ENCODE results near the gene RNF222.
"Not testable (repeated sequence)": the region's sequence is repeated elsewhere in the genome, so short reads cannot be mapped to it uniquely, and the experiment has no call there.

The RNF222 gene

DNA sequence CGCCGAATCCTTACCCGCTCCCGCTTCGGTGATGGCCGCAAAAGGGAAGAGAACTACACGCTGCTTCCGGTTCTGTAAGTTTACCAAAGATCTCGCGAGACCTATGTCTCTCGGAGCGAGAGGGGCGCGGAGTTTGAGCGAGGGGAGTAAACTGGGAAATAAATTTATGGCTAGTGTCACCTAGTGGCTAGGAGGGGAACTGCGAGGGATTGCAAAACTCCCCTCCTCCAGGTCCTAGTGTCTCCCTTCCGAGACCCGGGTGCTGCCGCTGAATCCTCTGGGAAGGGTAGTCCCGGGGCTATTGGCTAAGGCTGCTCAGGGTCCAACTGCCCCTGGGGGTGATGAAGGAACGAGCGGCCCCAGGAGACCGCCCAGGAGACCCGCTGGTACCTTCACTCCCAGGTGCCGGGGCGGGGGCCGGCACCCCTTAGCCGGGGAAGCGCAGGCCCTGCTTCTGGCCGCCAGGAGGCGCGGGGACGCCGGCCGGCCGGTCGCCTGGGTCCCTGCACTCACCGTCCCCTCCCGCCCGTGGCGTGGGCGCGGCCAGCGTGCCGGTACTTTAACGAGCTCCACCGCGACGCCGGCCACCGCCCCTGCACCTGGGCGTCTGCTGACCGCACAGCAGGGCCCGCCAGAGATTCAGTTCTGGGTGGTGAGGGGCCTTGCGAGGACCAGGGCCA is 14.3 kb downstream of the RNF222 start, which contains the start of gene RPL26:
Gene RPL26, minus strand, starts transcription at position 51 of the 680 bp plus-strand sequence. CDS start 883 bp downstream, outside the sequence.
- in situ Hi-C loops (cut with HindIII; ENCODE audit: low sequenced_read_pairs), result no loop called here

DNA sequence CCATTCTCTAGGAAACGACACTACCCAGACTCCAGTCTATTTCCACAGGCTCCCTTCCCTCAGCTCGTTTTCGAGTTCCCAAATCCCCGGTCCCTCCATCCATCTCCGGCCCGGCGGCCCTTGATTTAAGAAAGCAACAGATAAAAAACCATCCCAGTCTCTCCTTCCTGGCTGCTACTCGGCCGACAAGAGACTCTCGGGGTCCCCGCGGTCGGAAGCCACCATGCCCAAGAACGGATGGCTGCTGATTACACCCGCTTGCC is 14.8 kb downstream of the RNF222 start:
- in situ Hi-C loops (cut with HindIII; ENCODE audit: low sequenced_read_pairs), result no loop called here

DNA sequence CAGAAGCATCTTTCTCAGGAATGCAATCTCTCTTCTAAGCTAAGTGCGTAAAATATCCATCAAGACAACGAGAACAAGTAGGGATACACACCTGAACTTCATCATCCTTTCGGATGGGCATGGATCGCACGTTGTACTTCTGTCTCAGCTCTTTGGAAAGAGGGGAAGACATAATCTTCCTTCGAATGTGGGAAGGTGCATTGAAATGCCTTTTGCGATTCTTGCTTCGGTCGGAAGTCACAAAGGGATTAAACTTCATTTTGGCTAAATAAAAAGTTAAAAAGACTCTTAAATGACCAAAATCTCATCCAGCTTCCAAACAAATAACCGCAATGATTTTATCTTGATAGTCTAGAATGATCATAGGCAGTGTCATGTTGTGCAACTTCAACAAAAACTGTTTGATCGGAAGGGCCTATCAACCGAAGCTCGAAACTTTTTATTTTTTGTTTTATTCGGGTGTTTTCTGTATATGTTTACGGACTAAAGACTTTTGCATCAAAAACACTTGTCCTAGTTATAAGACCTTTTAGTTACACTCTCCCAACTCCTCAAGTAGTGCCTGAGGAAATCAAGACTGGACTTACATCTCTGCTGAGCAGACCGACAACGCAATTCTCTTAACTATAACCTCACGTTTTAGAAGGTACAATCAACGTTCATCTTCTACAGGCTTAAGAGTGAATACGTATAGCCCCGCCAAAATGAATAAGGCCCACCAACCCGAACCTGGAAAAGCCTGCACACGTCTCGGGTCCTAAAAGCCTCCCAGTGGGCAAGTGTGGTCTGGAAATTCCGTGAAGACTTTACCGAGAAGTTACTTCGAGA is 15.4 kb downstream of the RNF222 start:
- in situ Hi-C loops (cut with HindIII; ENCODE audit: low sequenced_read_pairs), result no loop called here

DNA sequence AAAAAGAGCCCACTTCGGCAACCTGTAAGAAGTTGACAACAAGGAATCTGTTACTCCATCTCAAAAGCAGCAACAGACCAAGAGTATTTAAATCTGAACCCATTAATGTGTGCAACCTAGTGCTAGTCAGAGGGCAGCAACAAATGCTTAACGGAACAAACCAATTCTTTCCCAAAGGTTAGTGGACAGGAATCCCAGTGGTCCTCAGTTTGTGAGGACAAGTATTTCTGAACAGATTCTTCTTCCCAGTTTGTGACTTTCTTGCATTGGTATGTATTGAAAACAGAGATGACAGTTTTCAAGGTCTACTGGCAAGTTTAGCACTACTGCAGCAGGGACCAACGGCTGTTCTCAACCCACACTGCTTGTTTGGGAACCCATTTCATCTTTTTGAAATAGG is 17.6 kb downstream of the RNF222 start:
- in situ Hi-C loops (cut with HindIII; ENCODE audit: low sequenced_read_pairs), result no loop called here

DNA sequence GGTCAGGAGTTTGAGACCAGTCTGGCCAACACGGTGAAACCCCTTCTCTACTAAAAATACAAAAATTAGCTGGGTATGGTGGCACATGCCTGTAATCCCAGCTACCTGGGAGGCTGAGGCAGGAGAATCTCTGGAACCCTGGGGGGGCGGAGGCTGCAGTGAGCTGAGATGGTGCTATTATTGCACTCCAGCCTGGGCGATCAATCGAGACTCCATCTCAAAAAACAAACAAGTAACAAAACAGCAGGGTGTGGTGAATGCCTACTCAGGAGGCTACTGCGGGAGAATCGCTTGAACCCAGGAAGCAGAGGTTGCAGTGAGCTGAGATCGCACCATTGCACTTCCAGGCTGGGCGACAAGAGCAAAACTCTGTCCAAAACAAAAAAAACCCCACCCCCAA is 19.5 kb downstream of the RNF222 start:
- in situ Hi-C loops (cut with HindIII; ENCODE audit: low sequenced_read_pairs), result loop anchor here (5.0 kb wide), 1 partner anchor 76 kb away; no protein-coding TSS in a partner anchor

DNA sequence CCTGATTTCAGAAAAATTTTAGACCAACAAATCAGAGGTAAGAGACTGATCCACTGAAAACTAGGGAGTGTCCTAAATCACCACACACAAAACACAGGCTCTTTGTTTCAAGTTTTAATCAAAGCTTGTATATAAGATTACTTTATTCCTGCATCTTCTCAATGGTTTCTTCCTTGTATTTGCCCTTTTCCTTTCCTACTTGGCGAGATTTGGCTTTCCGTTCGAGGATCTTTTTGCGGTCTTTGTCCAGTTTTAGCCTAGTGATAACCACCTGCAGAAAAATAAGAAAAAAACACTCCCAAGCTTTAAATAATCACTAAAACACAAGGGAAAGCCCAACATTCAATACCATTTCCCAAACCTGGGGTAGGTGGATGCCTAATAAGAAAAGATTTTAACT is 20.2 kb downstream of the RNF222 start:
- in situ Hi-C loops (cut with HindIII; ENCODE audit: low sequenced_read_pairs), result loop anchor here (5.0 kb wide), 1 partner anchor 75 kb away; no protein-coding TSS in a partner anchor

DNA sequence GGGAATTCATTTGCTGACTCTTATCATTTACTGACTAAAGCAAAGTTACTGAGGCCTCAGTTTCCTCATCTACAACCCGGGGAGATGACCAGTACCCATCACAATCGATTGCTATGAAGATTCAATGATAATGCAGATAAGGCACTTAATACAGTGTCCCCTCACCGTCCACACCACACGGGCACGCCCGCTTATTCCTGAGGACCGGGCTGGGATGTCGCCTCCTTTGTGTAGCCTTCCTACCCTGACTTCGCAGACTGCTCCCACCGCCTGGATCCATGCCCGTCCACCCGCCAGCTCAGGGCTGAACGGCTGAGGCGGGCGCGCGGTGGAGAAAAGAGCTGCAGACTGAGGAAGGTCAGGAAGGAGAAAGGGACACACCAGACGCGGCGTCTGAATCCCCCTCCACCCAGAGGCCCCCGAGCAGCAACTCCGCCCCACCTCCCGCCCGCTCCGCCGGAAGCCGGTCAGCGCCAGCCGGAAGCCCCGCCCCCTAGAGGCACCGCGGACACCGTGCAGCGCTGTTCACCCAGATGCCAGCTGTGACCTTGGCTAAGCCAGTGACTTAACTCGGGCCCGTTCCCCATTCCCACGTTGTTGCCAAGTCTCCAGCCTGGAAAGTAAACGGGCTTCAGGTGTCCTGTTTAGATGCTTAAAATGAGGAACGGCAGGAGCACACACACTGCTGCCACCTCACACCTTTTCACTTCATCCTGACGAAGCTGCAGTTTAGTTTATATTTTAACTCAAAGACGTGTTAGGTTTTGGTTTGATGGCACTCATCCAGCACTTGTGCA is 21.2 kb downstream of the RNF222 start, which contains the start of gene KRABD2:
Gene KRABD2, minus strand, starts transcription at position 434 of the 797 bp plus-strand sequence.
- in situ Hi-C loops (cut with HindIII; ENCODE audit: low sequenced_read_pairs), result loop anchor here (5.0 kb wide), 1 partner anchor 74 kb away; no protein-coding TSS in a partner anchor

DNA sequence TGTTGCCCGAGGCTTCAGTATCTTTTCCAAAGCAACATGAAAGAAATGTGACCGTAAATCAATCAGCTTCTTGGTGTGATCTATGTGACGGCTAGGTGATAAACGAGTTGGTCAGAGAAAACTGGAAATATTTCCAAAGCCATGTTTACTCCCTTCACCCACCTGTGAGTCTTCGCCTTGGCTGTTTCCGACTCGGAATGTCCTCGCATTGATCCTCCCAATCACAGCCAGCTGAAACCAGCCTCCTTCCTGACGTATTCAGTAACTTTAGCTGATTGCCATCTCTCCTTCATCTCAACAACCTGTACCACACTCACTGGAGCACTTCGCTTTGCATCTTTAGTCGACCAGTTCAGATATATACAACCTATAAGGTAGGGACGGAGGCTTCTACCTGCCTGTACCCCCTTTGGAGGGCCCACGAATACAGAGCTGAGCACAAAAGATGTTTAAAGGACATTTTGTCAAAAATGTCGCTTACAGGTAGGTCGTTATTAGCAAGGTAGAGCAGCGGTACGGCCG is 21.8 kb downstream of the RNF222 start:
- in situ Hi-C loops (cut with HindIII; ENCODE audit: low sequenced_read_pairs), result loop anchor here (5.0 kb wide), 1 partner anchor 73 kb away; no protein-coding TSS in a partner anchor

DNA sequence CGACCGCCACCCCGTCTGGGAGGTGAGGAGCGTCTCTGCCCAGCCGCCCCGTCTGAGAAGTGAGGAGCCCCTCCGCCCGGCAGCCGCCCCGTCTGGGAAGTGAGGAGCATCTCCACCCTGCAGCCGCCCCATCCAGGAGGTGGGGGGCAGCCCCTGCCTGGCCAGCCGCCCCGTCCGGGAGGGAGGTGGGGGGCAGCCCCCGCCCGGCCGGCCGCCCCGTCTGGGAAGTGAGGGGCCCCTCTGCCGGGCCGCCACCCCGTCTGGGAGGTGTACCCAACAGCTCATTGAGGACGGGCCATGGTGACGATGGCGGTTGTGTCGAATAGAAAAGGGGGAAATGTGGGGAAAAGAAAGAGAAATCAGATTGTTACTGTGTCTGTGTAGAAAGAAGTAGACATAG is 23.8 kb downstream of the RNF222 start:
- in situ Hi-C loops (cut with HindIII; ENCODE audit: low sequenced_read_pairs), result not testable (repeated sequence)

DNA sequence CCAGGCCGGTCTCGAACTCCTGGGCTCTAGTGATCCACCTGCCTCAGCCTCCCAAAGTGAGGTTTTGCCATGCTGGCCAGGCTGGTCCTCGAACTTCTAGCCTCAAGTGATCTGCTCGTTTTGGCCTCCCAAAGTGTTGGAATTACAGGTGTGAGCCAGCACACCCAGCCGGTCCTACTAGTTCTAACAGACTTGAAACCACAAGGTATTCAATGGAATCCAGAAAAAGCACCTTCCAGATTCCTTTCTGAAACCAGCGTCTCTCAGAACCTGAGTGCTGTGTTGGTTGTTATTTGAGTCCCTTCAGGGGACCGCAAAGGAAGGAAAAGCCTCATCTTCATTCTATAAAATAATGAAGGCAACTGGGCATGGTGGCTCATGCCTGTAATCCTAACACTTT is 25.2 kb downstream of the RNF222 start:
- in situ Hi-C loops (cut with HindIII; ENCODE audit: low sequenced_read_pairs), result no loop called here

DNA sequence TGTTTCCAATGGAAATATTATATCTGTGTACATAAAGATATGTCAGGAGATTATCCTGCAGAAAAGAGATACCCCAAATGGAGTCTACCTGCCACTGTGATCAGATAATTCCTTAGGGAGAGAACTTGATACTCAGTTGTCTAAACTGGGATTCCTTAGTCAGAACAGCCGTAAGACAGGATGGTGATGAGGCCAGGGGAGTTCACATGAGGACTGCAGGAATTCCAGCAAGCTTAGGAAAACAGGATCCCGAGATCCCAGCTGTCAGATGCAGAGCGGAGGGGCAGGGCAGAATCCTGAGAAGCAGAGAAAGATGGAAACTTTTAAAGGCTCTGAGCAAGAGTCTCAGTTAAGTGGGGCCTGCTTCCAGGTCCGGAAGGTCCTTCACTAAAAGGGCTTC is 25.8 kb downstream of the RNF222 start:
- in situ Hi-C loops (cut with HindIII; ENCODE audit: low sequenced_read_pairs), result no loop called here

DNA sequence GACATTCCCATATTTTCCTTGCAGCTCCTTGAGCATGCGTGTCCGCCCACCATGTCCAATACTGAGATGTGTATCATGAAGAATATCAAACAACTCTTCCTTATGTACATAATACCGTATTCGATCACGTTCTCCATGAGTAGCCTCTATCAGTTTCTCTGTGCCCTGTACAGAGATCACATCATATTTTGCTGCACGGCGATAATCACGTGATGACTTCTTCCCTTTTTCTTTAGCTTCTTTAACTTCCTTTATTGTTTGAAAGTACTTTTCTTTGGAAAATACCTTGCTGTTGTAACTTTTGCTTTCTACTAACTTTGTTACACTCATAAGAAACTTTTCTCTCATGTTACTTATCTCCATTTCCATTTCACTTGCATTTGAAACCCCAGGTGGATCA is 27.7 kb downstream of the RNF222 start:
- in situ Hi-C loops (cut with HindIII; ENCODE audit: low sequenced_read_pairs), result no loop called here

DNA sequence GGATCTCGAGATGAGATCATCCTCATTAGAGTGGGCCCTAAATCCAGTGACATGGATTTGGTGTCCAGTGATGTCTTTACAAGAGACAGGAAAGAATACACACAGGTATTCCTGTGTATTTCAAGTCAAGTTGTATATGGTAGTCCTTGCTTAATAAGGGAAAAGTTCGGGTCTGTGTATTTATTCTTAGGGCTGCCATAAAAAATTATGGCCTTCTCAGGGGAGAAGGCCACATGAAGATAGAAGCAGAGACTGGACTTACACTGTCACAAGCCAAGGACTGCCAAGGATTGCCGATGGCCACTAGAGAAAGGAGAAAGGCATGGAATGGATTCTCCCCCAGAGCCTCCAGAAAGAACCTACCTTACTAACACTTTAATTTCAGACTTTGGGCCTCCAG is 29.4 kb downstream of the RNF222 start:
- in situ Hi-C loops (cut with HindIII; ENCODE audit: low sequenced_read_pairs), result no loop called here

DNA sequence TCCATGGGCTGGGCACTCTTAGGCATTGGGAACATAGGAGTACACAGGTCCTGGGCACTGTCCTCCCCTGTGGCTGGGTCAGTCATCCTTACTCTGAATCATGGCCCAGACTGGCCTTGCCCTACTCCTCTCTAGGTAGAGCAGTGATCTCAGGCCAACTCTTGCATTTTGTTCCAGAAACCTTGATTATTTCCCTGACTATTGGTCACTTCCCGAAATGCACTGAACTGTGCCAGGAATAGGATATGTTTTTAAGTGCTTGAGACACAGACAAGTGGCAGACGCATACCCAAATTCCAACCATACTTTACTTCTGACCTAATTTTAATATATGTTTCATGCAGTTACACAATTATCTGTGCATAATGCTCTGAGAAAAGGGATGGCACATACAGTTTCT is 31.4 kb downstream of the RNF222 start:
- in situ Hi-C loops (cut with HindIII; ENCODE audit: low sequenced_read_pairs), result no loop called here

DNA sequence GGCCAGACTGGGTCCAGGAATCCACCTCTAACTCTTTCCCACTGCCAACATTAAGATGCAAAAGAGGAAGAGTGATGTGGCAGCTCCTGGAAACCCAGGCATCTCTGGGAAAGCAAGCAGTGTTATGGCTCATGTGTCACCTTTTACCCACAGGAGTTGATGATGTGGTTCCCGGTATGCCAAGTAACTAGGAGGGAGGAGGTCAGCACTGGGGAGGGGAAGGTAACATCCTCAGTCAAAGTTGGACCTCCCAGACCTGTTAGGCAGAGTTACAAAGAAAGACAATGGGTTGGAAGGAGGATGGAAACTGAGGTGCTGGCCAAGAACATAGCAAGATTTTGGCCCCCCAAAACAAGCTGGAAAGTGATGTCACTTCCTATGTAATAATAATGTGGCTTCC is 32.5 kb downstream of the RNF222 start:
- in situ Hi-C loops (cut with HindIII; ENCODE audit: low sequenced_read_pairs), result no loop called here

DNA sequence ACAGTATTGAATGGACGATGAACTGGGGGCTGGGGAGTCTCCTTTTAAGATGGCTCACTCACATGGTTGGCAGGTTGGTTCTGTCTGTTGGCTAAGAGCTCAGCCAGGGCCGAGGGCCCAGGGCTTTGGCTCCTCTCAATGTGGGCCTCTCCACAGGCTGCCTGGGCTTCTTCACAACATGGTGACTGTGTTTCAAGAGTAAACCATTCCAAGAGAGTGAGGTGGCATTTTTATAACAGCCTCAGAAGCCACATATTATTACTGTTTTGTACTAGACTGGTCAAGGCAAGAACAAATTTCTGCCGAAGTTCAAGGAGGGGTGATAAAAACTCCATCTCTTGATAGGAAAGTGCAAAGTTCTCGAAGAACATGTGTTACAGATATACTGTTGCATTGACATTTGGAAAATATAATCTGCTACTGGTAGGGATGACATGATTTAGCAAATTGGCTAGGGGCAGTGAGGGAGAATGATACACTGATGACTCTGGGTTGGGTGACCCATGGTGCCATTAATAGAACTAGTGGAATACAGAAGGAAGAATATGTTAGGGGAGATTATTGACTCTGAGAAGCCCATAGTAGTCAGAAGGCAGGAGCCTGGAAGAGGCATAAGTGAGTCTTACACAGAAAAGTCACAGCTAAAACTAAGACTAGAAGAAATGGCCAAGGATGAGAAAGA is 34.8 kb downstream of the RNF222 start:
- in situ Hi-C loops (cut with HindIII; ENCODE audit: low sequenced_read_pairs), result no loop called here

DNA sequence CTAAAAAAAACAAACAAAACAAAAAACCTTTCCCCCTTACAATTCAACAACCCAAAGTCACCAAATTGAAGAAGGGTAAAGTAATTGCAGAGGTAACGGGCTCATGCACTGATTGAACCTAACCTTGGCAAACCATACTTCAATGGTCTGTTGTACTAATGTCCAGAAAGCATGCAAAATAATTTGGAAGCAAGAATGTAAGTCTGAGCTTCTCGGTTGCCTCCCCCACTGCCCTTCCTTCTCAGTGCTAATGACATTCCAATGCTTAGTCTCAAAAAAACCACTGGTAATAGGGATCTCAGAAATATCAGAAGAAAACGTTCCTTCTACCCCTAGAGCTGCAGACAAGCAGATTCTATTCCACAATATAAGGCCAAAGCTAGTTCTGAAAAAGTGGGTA is 36.9 kb downstream of the RNF222 start:
- in situ Hi-C loops (cut with HindIII; ENCODE audit: low sequenced_read_pairs), result no loop called here

DNA sequence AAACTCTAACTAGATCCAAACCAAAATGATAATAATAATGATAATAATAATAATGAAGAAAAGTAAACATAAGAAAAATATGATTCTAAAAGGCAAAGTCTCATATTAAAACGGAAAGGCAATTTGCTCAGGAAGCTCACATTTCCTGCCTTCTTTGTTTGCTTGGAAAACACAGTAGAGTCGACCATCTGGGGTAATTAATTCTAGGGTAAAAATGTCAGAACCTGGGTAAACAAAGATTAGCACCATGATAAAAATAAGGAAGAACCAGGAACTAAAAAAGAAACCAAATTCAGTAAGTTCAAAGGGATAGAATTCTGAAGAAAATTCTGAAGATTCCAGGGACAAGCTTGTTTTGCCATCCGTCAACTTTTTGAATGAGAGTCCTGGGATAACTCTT is 37.4 kb downstream of the RNF222 start:
- in situ Hi-C loops (cut with HindIII; ENCODE audit: low sequenced_read_pairs), result no loop called here

DNA sequence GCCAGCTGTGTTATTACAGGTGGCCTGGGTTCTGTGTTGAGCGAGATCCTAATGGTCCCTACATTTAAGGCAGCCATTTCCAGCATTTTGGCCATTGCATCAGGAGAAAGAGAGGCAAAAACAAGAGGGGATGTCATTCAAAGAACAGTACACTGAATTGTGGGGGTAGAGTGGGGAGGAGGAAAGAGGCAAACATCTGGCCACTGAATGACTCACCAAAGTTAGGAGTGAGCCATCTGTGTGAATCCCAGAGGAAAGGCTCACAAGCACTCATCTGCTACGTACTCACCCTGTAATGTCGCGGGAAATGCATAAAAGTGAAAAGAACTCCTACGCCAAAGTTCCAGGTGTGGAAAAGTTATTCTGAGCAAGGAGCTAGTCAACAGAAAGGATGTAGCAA is 37.9 kb downstream of the RNF222 start:
- in situ Hi-C loops (cut with HindIII; ENCODE audit: low sequenced_read_pairs), result no loop called here

DNA sequence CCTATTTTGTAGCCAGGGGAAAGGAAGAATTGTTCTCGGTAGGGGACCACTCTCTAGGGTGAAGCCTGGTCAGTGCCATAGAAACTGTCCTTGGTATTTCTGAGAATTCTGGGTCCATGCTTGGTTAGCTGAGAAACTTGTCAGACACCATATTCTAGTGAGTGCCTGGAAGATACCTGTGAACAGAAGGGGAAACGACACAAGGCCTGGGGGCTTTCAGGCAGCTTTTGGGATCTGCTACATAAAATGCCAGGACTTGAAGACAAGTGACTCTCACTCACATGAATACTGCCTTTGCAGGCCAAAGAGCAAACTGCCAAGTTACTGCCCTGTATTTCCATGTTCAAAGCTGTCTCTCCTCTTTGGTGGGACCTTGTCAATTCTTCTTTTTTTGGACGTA is 39.7 kb downstream of the RNF222 start:
- in situ Hi-C loops (cut with HindIII; ENCODE audit: low sequenced_read_pairs), result no loop called here

DNA sequence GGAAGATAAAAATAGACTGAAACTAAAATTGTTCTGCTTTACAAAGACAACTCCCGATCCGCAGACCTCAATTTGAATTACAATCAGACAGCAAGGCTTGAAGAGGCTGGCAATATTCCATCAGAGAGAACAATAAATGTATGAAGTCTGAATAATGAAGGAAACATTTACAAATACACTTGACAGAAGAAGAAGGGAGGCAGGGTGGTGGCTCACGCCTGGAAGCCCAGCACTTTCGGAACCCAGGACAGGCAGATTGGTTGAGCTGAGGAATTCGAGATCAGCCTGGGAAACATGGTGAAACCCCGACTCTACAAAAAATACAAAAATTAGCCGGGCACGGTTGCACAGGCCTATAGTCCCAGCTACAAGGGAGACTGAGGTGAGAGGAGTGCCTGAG is 43.4 kb downstream of the RNF222 start:
- in situ Hi-C loops (cut with HindIII; ENCODE audit: low sequenced_read_pairs), result no loop called here

Measured in endothelial cell of hepatic sinusoid (primary cell).